ENCODE data around the gene ZNF683. TPM values are rescaled to one million over a fixed set of nuclear protein-coding genes. Genes with fewer than 3 reads are reported as not detected.
"Not testable (repeated sequence)": the region's sequence is repeated elsewhere in the genome, so short reads cannot be mapped to it uniquely, and the experiment has no call there.

ZNF683 gene
- total RNA-seq, 1 donor from 2014 or later = not detected

GRCh38 chr1:26384076-26384475, 11.5 kb upstream of the ZNF683 start:
- DNase-seq (ENCODE audit: low spot score, unreplicated experiment) = no peak
- Mint-ChIP-seq H3K4me3 (ENCODE audit: low read depth) (no peak overlapping the region), H3K27me3 (no peaks in the 10 kb centered on the region), H3K4me1 (ENCODE audit: low read depth) (no peaks in the 10 kb centered on the region), H3K36me3 (ENCODE audit: insufficient read depth) (no peaks in the 10 kb centered on the region), H3K27ac (no peak overlapping the region), H3K9me3 (ENCODE audit: low read depth) (no peaks in the 10 kb centered on the region)
- TF ChIP-seq CTCF (IDR thresholded peaks at IDR 0.05; ENCODE audit: unreplicated experiment) = no peak

- no peaks in the 10 kb centered on the region for H3K36me3 Mint-ChIP-seq (ENCODE audit: insufficient read depth)
- H3K4me3 Mint-ChIP-seq (ENCODE audit: low read depth) = no peak overlapping the region
- peaks cover 6% of the 10 kb centered on the region for H3K27me3 Mint-ChIP-seq
- no peaks in the 10 kb centered on the region for H3K9me3 Mint-ChIP-seq (ENCODE audit: low read depth)
- no peak for DNase-seq (ENCODE audit: low spot score, unreplicated experiment)
- no peaks in the 10 kb centered on the region for H3K4me1 Mint-ChIP-seq (ENCODE audit: low read depth)
- no peak for TF ChIP-seq CTCF (IDR thresholded peaks at IDR 0.05; ENCODE audit: unreplicated experiment)
- no peak overlapping the region for H3K27ac Mint-ChIP-seq
These were observed 6.3 kb upstream of the ZNF683 start for GRCh38 chr1:26378879-26379251.

- Mint-ChIP-seq H3K4me3 (ENCODE audit: low read depth) (no peak overlapping the region), H3K9me3 (ENCODE audit: low read depth) (no peaks in the 10 kb centered on the region), H3K36me3 (ENCODE audit: insufficient read depth) (no peaks in the 10 kb centered on the region), H3K4me1 (ENCODE audit: low read depth) (no peaks in the 10 kb centered on the region), H3K27ac (no peak overlapping the region), H3K27me3 (peaks cover 11% of the 10 kb centered on the region)
- TF ChIP-seq CTCF (IDR thresholded peaks at IDR 0.05; ENCODE audit: unreplicated experiment) = no peak
- no peak for DNase-seq (ENCODE audit: low spot score, unreplicated experiment)
These were observed 5.7 kb upstream of the ZNF683 start for GRCh38 chr1:26378088-26378878.

- Mint-ChIP-seq H3K9me3 (ENCODE audit: low read depth) (no peaks in the 10 kb centered on the region), H3K27ac (no peak overlapping the region), H3K4me3 (ENCODE audit: low read depth) (no peak overlapping the region), H3K4me1 (ENCODE audit: low read depth) (no peaks in the 10 kb centered on the region), H3K36me3 (ENCODE audit: insufficient read depth) (no peaks in the 10 kb centered on the region), H3K27me3 (peaks cover 11% of the 10 kb centered on the region)
- TF ChIP-seq CTCF (IDR thresholded peaks at IDR 0.05; ENCODE audit: unreplicated experiment) = no peak
- no peak for DNase-seq (ENCODE audit: low spot score, unreplicated experiment)
These were observed 3.5 kb upstream of the ZNF683 start for GRCh38 chr1:26376050-26376449.

GRCh38 chr1:26375081-26375480, 2.5 kb upstream of the ZNF683 start:
- no peak for TF ChIP-seq CTCF (IDR thresholded peaks at IDR 0.05; ENCODE audit: unreplicated experiment)
- H3K9me3 Mint-ChIP-seq (ENCODE audit: low read depth) = no peaks in the 10 kb centered on the region
- H3K36me3 Mint-ChIP-seq (ENCODE audit: insufficient read depth) = no peaks in the 10 kb centered on the region
- no peaks in the 10 kb centered on the region for H3K4me1 Mint-ChIP-seq (ENCODE audit: low read depth)
- no peak overlapping the region for H3K4me3 Mint-ChIP-seq (ENCODE audit: low read depth)
- H3K27me3 Mint-ChIP-seq = peaks cover 14% of the 10 kb centered on the region
- no peak for DNase-seq (ENCODE audit: low spot score, unreplicated experiment)
- H3K27ac Mint-ChIP-seq = no peak overlapping the region

GRCh38 chr1:26374361-26374760, 1.8 kb upstream of the ZNF683 start:
- DNase-seq (ENCODE audit: low spot score, unreplicated experiment); H3K27ac Mint-ChIP-seq; H3K4me1 Mint-ChIP-seq (ENCODE audit: low read depth); H3K36me3 Mint-ChIP-seq (ENCODE audit: insufficient read depth); H3K4me3 Mint-ChIP-seq (ENCODE audit: low read depth); H3K9me3 Mint-ChIP-seq (ENCODE audit: low read depth): not testable (repeated sequence)
- peaks cover 14% of the 10 kb centered on the region for H3K27me3 Mint-ChIP-seq

Data from progenitor cell of endocrine pancreas (in vitro differentiated cells).